ENCODE measurements around the gene ISM2. TPM values are rescaled to one million over a fixed set of nuclear protein-coding genes. Genes with fewer than 3 reads are reported as not detected.

Gene ISM2
- total RNA-seq, 2 experiments from 2014 or later = 0.74 to 0.94 TPM

DNA sequence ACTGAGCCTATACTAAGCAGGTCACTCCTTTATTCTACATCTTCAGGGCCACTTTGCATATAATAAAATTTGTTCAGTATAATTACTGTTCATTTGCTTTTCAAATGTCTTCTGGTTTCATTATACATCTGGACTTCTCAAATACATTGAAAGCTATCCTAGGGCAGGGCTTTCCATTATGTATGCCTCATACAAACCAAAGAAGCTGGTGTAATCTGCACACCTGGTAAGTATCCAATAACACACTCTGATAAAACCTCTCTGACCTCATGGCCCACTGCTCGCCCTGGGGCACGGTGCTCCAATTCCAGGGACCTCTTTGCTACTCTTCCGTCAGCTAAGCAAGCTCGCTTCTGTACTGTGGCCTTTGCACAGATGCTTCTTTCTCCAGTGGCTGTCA, 21.9 kb upstream of the ISM2 start:
- no peaks in the 10 kb centered on the region for H3K9me3 Mint-ChIP-seq
- H3K4me1 Mint-ChIP-seq (ENCODE audit: low read depth) = no peaks in the 10 kb centered on the region
- TF ChIP-seq CTCF (IDR thresholded peaks at IDR 0.05) = no peak
- H3K4me3 Mint-ChIP-seq = no peak overlapping the region
- ATAC-seq (no peak), DNase-seq (no peak)
- no peaks in the 10 kb centered on the region for H3K27me3 Mint-ChIP-seq
- H3K27ac Mint-ChIP-seq = no peak overlapping the region
- ChIA-PET POLR2A (no interaction called here), CTCF (no interaction called here)
- H3K36me3 Mint-ChIP-seq (ENCODE audit: low read depth) = peaks cover 29% of the 10 kb centered on the region
- intact Hi-C loops (cut with micrococcal nuclease) = no loop called here

- Mint-ChIP-seq H3K4me1 (ENCODE audit: low read depth) (no peaks in the 10 kb centered on the region), H3K36me3 (ENCODE audit: low read depth) (peaks cover 38% of the 10 kb centered on the region), H3K27me3 (no peaks in the 10 kb centered on the region), H3K27ac (no peak overlapping the region), H3K4me3 (no peak overlapping the region), H3K9me3 (no peaks in the 10 kb centered on the region)
- no peak for DNase-seq
- CTCF ChIA-PET = interaction anchor here (1.4 kb wide), 1 partner anchor 9 kb away, joined by 3 read pairs; no protein-coding TSS in a partner anchor
- no peak for ATAC-seq
- intact Hi-C loops (cut with micrococcal nuclease) = no loop called here
- no peak for TF ChIP-seq CTCF (IDR thresholded peaks at IDR 0.05)
- POLR2A ChIA-PET = no interaction called here
Measured at GRCh38 chr14:77516126-77516525, 17.5 kb upstream of the ISM2 start.

- Mint-ChIP-seq H3K27ac (no peak overlapping the region), H3K9me3 (no peaks in the 10 kb centered on the region)
- CTCF ChIA-PET = interaction anchor here (1.0 to 1.8 kb wide), 2 partner anchors 10 to 40 kb away, joined by 3 to 6 read pairs; no protein-coding TSS in a partner anchor
Measured at GRCh38 chr14:77511486-77512162, 13.0 kb upstream of the ISM2 start.

GRCh38 chr14:77509366-77509765, 10.8 kb upstream of the ISM2 start:
- TF ChIP-seq CTCF (IDR thresholded peaks at IDR 0.05) = no peak
- Mint-ChIP-seq H3K27ac (no peak overlapping the region), H3K27me3 (no peaks in the 10 kb centered on the region), H3K36me3 (ENCODE audit: low read depth) (peaks cover 34% of the 10 kb centered on the region), H3K4me1 (ENCODE audit: low read depth) (no peaks in the 10 kb centered on the region), H3K9me3 (no peaks in the 10 kb centered on the region), H3K4me3 (no peak overlapping the region)
- POLR2A ChIA-PET = interaction anchor here (1.1 kb wide), 1 partner anchor 143 kb away, joined by 4 read pairs; no protein-coding TSS in a partner anchor
- ATAC-seq (no peak), DNase-seq (no peak)
- CTCF ChIA-PET = interaction anchor here (0.8 kb wide), 1 partner anchor 104 kb away, joined by 3 read pairs; no protein-coding TSS in a partner anchor
- intact Hi-C loops (cut with micrococcal nuclease) = no loop called here

More at GRCh38 chr14:77511486-77512162, 13.0 kb upstream of the ISM2 start:
- Mint-ChIP-seq H3K4me1 (ENCODE audit: low read depth) (no peaks in the 10 kb centered on the region), H3K4me3 (no peak overlapping the region), H3K36me3 (ENCODE audit: low read depth) (peaks cover 35% of the 10 kb centered on the region), H3K27me3 (no peaks in the 10 kb centered on the region)
- no peak for TF ChIP-seq CTCF (IDR thresholded peaks at IDR 0.05)
- ATAC-seq (no peak), DNase-seq (no peak)
- POLR2A ChIA-PET = no interaction called here
- intact Hi-C loops (cut with micrococcal nuclease) = no loop called here

DNA sequence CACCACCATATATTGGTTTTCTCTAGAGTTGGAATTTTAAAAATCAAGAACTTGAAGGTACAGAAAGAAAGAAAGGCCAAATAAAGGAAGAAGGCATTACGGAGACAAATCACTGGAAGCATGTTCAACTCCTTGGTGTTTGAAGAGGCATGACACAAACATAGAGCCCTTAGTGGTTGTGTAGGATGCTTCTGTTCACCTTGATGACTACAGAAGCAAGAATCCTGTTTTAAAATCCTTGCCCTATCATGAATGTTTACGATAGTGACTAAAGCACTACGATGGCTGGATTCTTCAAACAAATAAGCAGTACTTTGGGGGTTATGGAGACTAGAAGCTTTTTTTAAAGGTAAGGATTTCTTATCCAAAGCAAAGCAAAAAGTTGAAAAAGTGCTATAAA, 10.3 kb upstream of the ISM2 start:
- intact Hi-C loops (cut with micrococcal nuclease) = no loop called here
- no peak for TF ChIP-seq CTCF (IDR thresholded peaks at IDR 0.05)
- DNase-seq = no peak
- H3K4me1 Mint-ChIP-seq (ENCODE audit: low read depth) = no peaks in the 10 kb centered on the region
- no peaks in the 10 kb centered on the region for H3K9me3 Mint-ChIP-seq
- H3K4me3 Mint-ChIP-seq = no peak overlapping the region
- H3K27me3 Mint-ChIP-seq = no peaks in the 10 kb centered on the region
- CTCF ChIA-PET = interaction anchor here (0.8 kb wide), 1 partner anchor 105 kb away, joined by 3 read pairs; no protein-coding TSS in a partner anchor
- H3K27ac Mint-ChIP-seq = no peak overlapping the region
- POLR2A ChIA-PET = interaction anchor here (1.1 kb wide), 1 partner anchor 144 kb away, joined by 4 read pairs; no protein-coding TSS in a partner anchor
- no peak for ATAC-seq
- H3K36me3 Mint-ChIP-seq (ENCODE audit: low read depth) = peaks cover 34% of the 10 kb centered on the region

Data from activated CD8-positive, alpha-beta T cell treated with anti-CD3 and anti-CD28 coated beads for 36 hours (primary cell).